Left ventricle myocardium inferior (tissue), 1 donor: Measurements from ENCODE around the gene CLN6. TPM values are rescaled to one million over a fixed set of nuclear protein-coding genes. Genes with fewer than 3 reads are reported as not detected.
A peak's percentile ranks its signal among the peaks of the same experiment; 100 is the strongest.
"Not testable (repeated sequence)": the region's sequence is repeated elsewhere in the genome, so short reads cannot be mapped to it uniquely, and the experiment has no call there.

ENCODE experiments used
- DNase-seq: peaks from one replicate; pipeline ENCODE4 v3.0.0-alpha.2; 2020
- H3K27ac ChIP-seq: fragments of 200-600 bp; replicated peaks from 2 replicates; pipeline ENCODE4 v1.8.0; 2021
- H3K27me3 ChIP-seq: fragments of 200-600 bp; 2 replicates; pipeline ENCODE4 v1.8.0; 2021; ENCODE audit warnings: low read depth
- H3K36me3 ChIP-seq: fragments of 200-600 bp; 2 replicates; pipeline ENCODE4 v1.8.0; 2021
- H3K4me1 ChIP-seq: fragments of 200-600 bp; 2 replicates; pipeline ENCODE4 v1.8.0; 2021
- H3K4me3 ChIP-seq: fragments of 200-600 bp; 2 replicates; pipeline ENCODE4 v1.8.0; 2021; ENCODE audit warnings: mild to moderate bottlenecking, moderate library complexity
- H3K9me3 ChIP-seq: fragments of 200-600 bp; replicated peaks from 2 replicates; pipeline ENCODE4 v1.8.0; 2021
- CTCF ChIP-seq: fragments of 200-600 bp; IDR thresholded peaks from 2 replicates; pipeline ENCODE4 v1.8.0; 2021; ENCODE audit warnings: antibody characterized with exemption, mild to moderate bottlenecking, borderline replicate concordance
- intact Hi-C: fragments of 100-400 bp; cut with micrococcal nuclease; formaldehyde crosslinking; loops from one replicate; pipeline ENCODE4 v1.11.0; 2022
- total RNA-seq: library from RNA; stranded (reverse); fragmentation: NEBNext Ultra II Directional; extraction: Animal tissue kit (Norgen Biotek cat#: 25700); gene quantifications from one replicate; pipeline ENCODE4 v1.2.1, GENCODE V29; 2021
- donor health status: DM: no; HTN: yes; CAD: no; lungs with severe emphysema.

The CLN6 gene
- total RNA-seq, 1 donor from 2014 or later, result 6.6 TPM

GRCh38 chr15:68213991-68214837, 15.3 kb downstream of the CLN6 start:
- Histone ChIP-seq H3K4me1 (peaks cover 7% of the 10 kb centered on the region), H3K4me3 (no peak overlapping the region), H3K36me3 (peaks cover 7% of the 10 kb centered on the region), H3K27ac (no peak overlapping the region), H3K9me3 (no peaks in the 10 kb centered on the region), H3K27me3 (no peaks in the 10 kb centered on the region)
- no peak for TF ChIP-seq CTCF
- intact Hi-C loops, result no loop called here
- peak; percentile 1 for DNase-seq

GRCh38 chr15:68213491-68213845, 16.1 kb downstream of the CLN6 start:
- H3K27me3 ChIP-seq, H3K4me1 ChIP-seq, H3K36me3 ChIP-seq, H3K27ac ChIP-seq, intact Hi-C loops, H3K4me3 ChIP-seq, H3K9me3 ChIP-seq: not testable (repeated sequence)
- DNase-seq, result peak; percentile 2

GRCh38 chr15:68211656-68212320, 17.7 kb downstream of the CLN6 start:
- H3K27me3 ChIP-seq, result no peaks in the 10 kb centered on the region
- intact Hi-C loops, result no loop called here
- DNase-seq, result peak; percentile 7
- H3K27ac ChIP-seq, result no peak overlapping the region
- no peaks in the 10 kb centered on the region for H3K36me3 ChIP-seq
- TF ChIP-seq CTCF, result no peak
- peaks cover 7% of the 10 kb centered on the region for H3K4me1 ChIP-seq
- no peak overlapping the region for H3K4me3 ChIP-seq
- no peaks in the 10 kb centered on the region for H3K9me3 ChIP-seq

GRCh38 chr15:68210821-68211655, 18.5 kb downstream of the CLN6 start:
- TF ChIP-seq CTCF, result peak; percentile 90
- H3K27ac ChIP-seq, result no peak overlapping the region
- no peaks in the 10 kb centered on the region for H3K9me3 ChIP-seq
- DNase-seq, result peak; percentile 63
- no peaks in the 10 kb centered on the region for H3K27me3 ChIP-seq
- peaks cover 14% of the 10 kb centered on the region for H3K4me1 ChIP-seq
- intact Hi-C loops, result no loop called here
- peak overlapping the region; percentile 24 for H3K4me3 ChIP-seq
- H3K36me3 ChIP-seq, result no peaks in the 10 kb centered on the region

- H3K9me3 ChIP-seq, result no peaks in the 10 kb centered on the region
- peak; percentile 10 for DNase-seq
- intact Hi-C loops, result no loop called here
- peaks cover 20% of the 10 kb centered on the region for H3K4me1 ChIP-seq
- no peak for TF ChIP-seq CTCF
- no peaks in the 10 kb centered on the region for H3K27me3 ChIP-seq
- H3K4me3 ChIP-seq, result peak overlapping the region; percentile 24
- no peak overlapping the region for H3K27ac ChIP-seq
- no peaks in the 10 kb centered on the region for H3K36me3 ChIP-seq
These were observed 19.1 kb downstream of the CLN6 start for GRCh38 chr15:68210409-68210756.
